Heart left ventricle (tissue), 16 donors: Measurements from ENCODE around the gene HBG2. TPM values are rescaled to one million over a fixed set of nuclear protein-coding genes. Genes with fewer than 3 reads are reported as not detected.

Source experiments
- ATAC-seq, 4 donors: fragments of 200-7000 bp; cut with Tn5 transposase; one replicate each; pipeline ENCODE4 v1.9.1; 2020 to 2022; ENCODE audit warnings: moderate library complexity in 4 of 4, mild to moderate bottlenecking in 3 of 4, moderate number of reproducible peaks in 1 of 4
- DNase-seq, 5 donors: peaks; one replicate each; pipeline ENCODE4 v3.0.0-alpha.2; 2020
- H3K27ac ChIP-seq, 12 donors: fragments of 200-600 bp; sonication (generic) in 4 of 12; one replicate each; pipeline versions ENCODE4 v1.5.0 to v1.8.0; 2016 to 2022; ENCODE audit warnings: mild to moderate bottlenecking in 2 of 12
- H3K27me3 ChIP-seq, 9 donors: fragments of 200-600 bp; sonication (generic) in 2 of 9; one replicate each; pipeline versions ENCODE4 v1.5.1 to v1.8.0; 2016 to 2022; ENCODE audit warnings: mild to moderate bottlenecking in 3 of 9
- H3K36me3 ChIP-seq, 9 donors: fragments of 200-600 bp; sonication (generic) in 2 of 9; one replicate each; pipeline versions ENCODE4 v1.5.0 to v1.8.0; 2018 to 2022; ENCODE audit warnings: mild to moderate bottlenecking in 2 of 9
- H3K4me1 ChIP-seq, 12 donors: fragments of 200-600 bp; sonication (generic) in 4 of 12; one replicate each; pipeline versions ENCODE4 v1.5.0 to v1.8.0; 2016 to 2022; ENCODE audit warnings: mild to moderate bottlenecking in 3 of 12
- H3K4me3 ChIP-seq, 12 donors: fragments of 200-600 bp; sonication (generic) in 4 of 12; one replicate each; pipeline versions ENCODE4 v1.5.0 to v1.8.0; 2017 to 2022; ENCODE audit warnings: mild to moderate bottlenecking in 9 of 12, moderate library complexity in 4 of 12
- H3K9me3 ChIP-seq, 12 donors: fragments of 200-600 bp; sonication (generic) in 4 of 12; one replicate each; pipeline versions ENCODE4 v1.5.0 to v1.8.0; 2016 to 2022; ENCODE audit warnings: mild to moderate bottlenecking in 1 of 12
- POLR2A ChIP-seq, 2 donors: fragments of 450-650 bp; IDR thresholded peaks; one replicate each; pipeline ENCODE4 v1.6.1; 2017; ENCODE audit warnings: antibody characterized with exemption in 2 of 2, mild to moderate bottlenecking in 2 of 2, moderate library complexity in 2 of 2
- WGBS, 4 donors: extraction: QIAGEN DNeasy Blood & Tissue Kit in 2 of 4; methylation state at CpG; one replicate each; pipeline versions ENCODE4 v1.1.5 to v1.1.7; 2013 to 2018; 5-methylcytosine and 5-hydroxymethylcytosine counted together
- intact Hi-C, 10 donors: fragments of 100-400 bp; cut with DNase I; formaldehyde crosslinking; loops; one replicate each; pipeline versions ENCODE4 v1.11.1 to v1.14.2; 2022
- polyA plus RNA-seq, 2 donors: library from polyadenylated mRNA; stranded (reverse); fragments of 200-250 nt; gene quantifications; one replicate each; pipeline ENCODE4 v1.2.3, GENCODE V29; 2013
- total RNA-seq, 9 donors: library from RNA; depleted of rRNA in 2 of 9; stranded (reverse); fragments of >200 nt in 2 of 9; fragmentation: NEBNext Ultra II Directional in 3 of 9; extraction: Animal tissue kit (Norgen Biotek cat#: 25700) in 3 of 9; gene quantifications; one replicate each; pipeline versions ENCODE4 v1.1.0 to v1.2.4, GENCODE V29; 2016 to 2023
- TF ChIP-seq, protein P1 (sequence below), 12 donors: fragments of 200-600 bp; sonication (generic) in 4 of 12; IDR thresholded peaks; one replicate each; pipeline versions ENCODE4 v1.5.0 to v1.8.0; 2018 to 2022; ENCODE audit warnings: antibody characterized with exemption in 12 of 12, mild to moderate bottlenecking in 5 of 12
- donor health status: ischemic (EF 13 %, LVEDD 7.1; RV severe dilation, severe dysfunction).
- donor health status: healthy with polysubstance abuse.
- donor health status: DM: no; HTN: yes; CAD: no.
- donor health status: DM: no; HTN: no; CAD: no.
- donor health status: ischemic (EF 25% LVEDD 6.9; RV normal size, moderate dysfunction).
- donor health status: ischemic (EF 25% LVEDD 5.7; RV mildly dilated, moderate dysfunction).
- donor health status: healthy.
- donor health status: DM: yes; HTN: yes; CAD: no.
- donor health status: ischemic (EF 35%, LVEDD 5.7; RV mildly dilated, moderate dysfunction).
- donor health status: nonischemic (EF 11% LVEDD 7.7; RV severe dilation, severe dysfunction).
- donor health status: DM: yes; HTN: yes; CAD: no.
- donor health status: PGD.
- donor health status: ischemic (EF 29% LVEDD 5.4; RV normal size, mild dysfunction).
- donor health status: nonischemic (EF 23%, LVEDD 6.1; RV moderate dilation, normal function).

Gene HBG2
- total and polyA plus RNA-seq, 11 donors: 0.72 to 2.0 (median 1.9) TPM; not detected in 8

- no peak for ATAC-seq
- intact Hi-C loops: no loop called here
- WGBS, 4 donors: 42 to 61% (median 53%) methylated on average over 4 of the region's 4 CpGs
These were observed 15.2 kb upstream of the HBG2 start, which contains the start of gene HBE1 for GRCh38 chr11:5269715-5270147. Gene HBE1 (minus strand): TSS chr11:5269945. CDS start chr11:5269890, 55 bp downstream.

DNA sequence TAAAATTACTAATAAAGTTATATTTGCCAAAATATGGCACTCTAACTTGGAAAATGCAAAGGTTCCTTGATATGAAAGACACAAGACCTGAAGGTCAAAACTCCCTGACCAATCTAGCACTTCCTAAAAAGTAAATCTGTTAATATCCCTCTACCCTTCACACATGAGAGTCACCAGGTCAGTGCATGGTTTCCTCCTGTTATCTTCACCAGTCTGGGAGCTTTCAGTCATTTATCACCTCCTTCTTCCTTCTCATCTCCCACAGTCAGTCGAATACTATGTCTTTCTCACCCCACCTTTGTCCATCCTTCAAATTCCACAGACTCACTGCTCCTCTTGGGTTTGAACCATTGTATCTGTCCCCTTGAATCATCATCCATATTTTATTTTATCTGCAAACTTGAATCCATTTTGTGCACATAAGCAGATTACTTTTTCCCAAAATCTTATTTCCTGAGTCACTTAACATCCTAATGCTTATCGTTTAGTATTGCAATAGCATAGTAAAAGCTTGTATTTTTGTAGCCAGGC is 12.5 kb upstream of the HBG2 start:
- DNase-seq: no peak
- Histone ChIP-seq H3K27me3 (no peaks in the 10 kb centered on the region), H3K4me1 (no peaks in the 10 kb centered on the region), H3K4me3 (no peak overlapping the region), H3K36me3 (no peaks in the 10 kb centered on the region), H3K9me3 (peaks cover 0 to 8% (median 0%) of the 10 kb centered on the region in 12 donors), H3K27ac (no peak overlapping the region)
- ATAC-seq: no peak
- intact Hi-C loops: no loop called here
- 55 to 68% (median 62%) methylated on average over 2 of the region's 2 CpGs for WGBS, 4 donors
- TF ChIP-seq, protein P1, sequence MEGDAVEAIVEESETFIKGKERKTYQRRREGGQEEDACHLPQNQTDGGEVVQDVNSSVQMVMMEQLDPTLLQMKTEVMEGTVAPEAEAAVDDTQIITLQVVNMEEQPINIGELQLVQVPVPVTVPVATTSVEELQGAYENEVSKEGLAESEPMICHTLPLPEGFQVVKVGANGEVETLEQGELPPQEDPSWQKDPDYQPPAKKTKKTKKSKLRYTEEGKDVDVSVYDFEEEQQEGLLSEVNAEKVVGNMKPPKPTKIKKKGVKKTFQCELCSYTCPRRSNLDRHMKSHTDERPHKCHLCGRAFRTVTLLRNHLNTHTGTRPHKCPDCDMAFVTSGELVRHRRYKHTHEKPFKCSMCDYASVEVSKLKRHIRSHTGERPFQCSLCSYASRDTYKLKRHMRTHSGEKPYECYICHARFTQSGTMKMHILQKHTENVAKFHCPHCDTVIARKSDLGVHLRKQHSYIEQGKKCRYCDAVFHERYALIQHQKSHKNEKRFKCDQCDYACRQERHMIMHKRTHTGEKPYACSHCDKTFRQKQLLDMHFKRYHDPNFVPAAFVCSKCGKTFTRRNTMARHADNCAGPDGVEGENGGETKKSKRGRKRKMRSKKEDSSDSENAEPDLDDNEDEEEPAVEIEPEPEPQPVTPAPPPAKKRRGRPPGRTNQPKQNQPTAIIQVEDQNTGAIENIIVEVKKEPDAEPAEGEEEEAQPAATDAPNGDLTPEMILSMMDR (IDR thresholded peaks at IDR 0.05): no peak
- TF ChIP-seq POLR2A (IDR thresholded peaks at IDR 0.05): no peak

More at GRCh38 chr11:5269715-5270147, 15.2 kb upstream of the HBG2 start, which contains the start of gene HBE1:
- Histone ChIP-seq H3K27ac (no peak within 1 kb of the TSS), H3K4me1 (no peaks in the 10 kb centered on the region), H3K27me3 (no peaks in the 10 kb centered on the region), H3K36me3 (no peaks in the 10 kb centered on the region), H3K9me3 (no peaks in the 10 kb centered on the region), H3K4me3 (no peak within 1 kb of the TSS)
- DNase-seq: no peak
- no peak for TF ChIP-seq POLR2A (IDR thresholded peaks at IDR 0.05)
- TF ChIP-seq, protein P1 (IDR thresholded peaks at IDR 0.05): no peak

GRCh38 chr11:5266609-5267008 is 12.0 kb upstream of the HBG2 start:
- no peaks in the 10 kb centered on the region for H3K4me1 ChIP-seq
- intact Hi-C loops: no loop called here
- peaks cover 0 to 13% (median 0%) of the 10 kb centered on the region in 12 donors for H3K9me3 ChIP-seq
- DNase-seq: no peak
- TF ChIP-seq POLR2A (IDR thresholded peaks at IDR 0.05): no peak
- TF ChIP-seq, protein P1 (IDR thresholded peaks at IDR 0.05): no peak
- ATAC-seq: no peak
- no peaks in the 10 kb centered on the region for H3K36me3 ChIP-seq
- H3K4me3 ChIP-seq: no peak overlapping the region
- no peaks in the 10 kb centered on the region for H3K27me3 ChIP-seq
- H3K27ac ChIP-seq: no peak overlapping the region

GRCh38 chr11:5265832-5266231 is 11.3 kb upstream of the HBG2 start:
- WGBS, 4 donors: 39 to 62% (median 49%) methylated on average over 2 of the region's 2 CpGs
- H3K27ac ChIP-seq: no peak overlapping the region
- H3K9me3 ChIP-seq: peaks cover 0 to 17% (median 0%) of the 10 kb centered on the region in 12 donors
- H3K4me3 ChIP-seq: no peak overlapping the region
- intact Hi-C loops: no loop called here
- ATAC-seq: no peak
- no peak for TF ChIP-seq POLR2A (IDR thresholded peaks at IDR 0.05)
- TF ChIP-seq, protein P1 (IDR thresholded peaks at IDR 0.05): no peak
- H3K4me1 ChIP-seq: no peaks in the 10 kb centered on the region
- H3K36me3 ChIP-seq: no peaks in the 10 kb centered on the region
- no peak for DNase-seq
- H3K27me3 ChIP-seq: no peaks in the 10 kb centered on the region
